Spleen (tissue), 11 donors: ENCODE results near the gene NFKBIL1. TPM values are rescaled to one million over a fixed set of nuclear protein-coding genes. Genes with fewer than 3 reads are reported as not detected.

ENCODE experiments used
- DNase-seq: peaks from one replicate; pipeline ENCODE4 v3.0.0-alpha.2; 2020
- H3K27ac ChIP-seq, 8 donors: fragments of 200-600 bp; sonication (generic) in 7 of 8; 1 replicate in 4 of 8; 2 replicates in 4 of 8; pipeline versions ENCODE4 v1.5.0 to v1.8.0; 2016 to 2021; ENCODE audit warnings: inconsistent platforms in 4 of 8, mild to moderate bottlenecking in 4 of 8, moderate library complexity in 1 of 8
- H3K27me3 ChIP-seq, 7 donors: fragments of 200-600 bp; sonication (generic) in 6 of 7; replicated peaks in 1 of 7; 1 replicate in 4 of 7; 2 replicates in 3 of 7; pipeline versions ENCODE4 v1.5.0 to v1.8.0; 2016 to 2021; ENCODE audit warnings: inconsistent platforms in 3 of 7, mild to moderate bottlenecking in 1 of 7
- H3K36me3 ChIP-seq, 6 donors: fragments of 200-600 bp; sonication (generic) in 5 of 6; 1 replicate in 4 of 6; 2 replicates in 2 of 6; pipeline versions ENCODE4 v1.5.0 to v1.8.0; 2016 to 2021; ENCODE audit warnings: inconsistent platforms in 2 of 6
- H3K4me1 ChIP-seq, 6 donors: fragments of 200-600 bp; sonication (generic) in 5 of 6; 1 replicate in 3 of 6; 2 replicates in 3 of 6; pipeline versions ENCODE4 v1.5.0 to v1.8.0; 2016 to 2021; ENCODE audit warnings: inconsistent platforms in 3 of 6
- H3K4me3 ChIP-seq, 8 donors: fragments of 200-600 bp; sonication (generic) in 7 of 8; 1 replicate in 4 of 8; 2 replicates in 4 of 8; pipeline versions ENCODE4 v1.5.0 to v1.8.0; 2016 to 2021; ENCODE audit warnings: inconsistent platforms in 4 of 8, mild to moderate bottlenecking in 4 of 8, moderate library complexity in 2 of 8
- H3K9me3 ChIP-seq, 8 donors: fragments of 200-600 bp; sonication (generic) in 7 of 8; 1 replicate in 4 of 8; 2 replicates in 4 of 8; pipeline versions ENCODE4 v1.5.0 to v1.8.0; 2016 to 2021; ENCODE audit warnings: inconsistent platforms in 4 of 8
- CTCF ChIP-seq, 11 experiments: fragments of 200-600 bp in 7 of 11; fragments of 450-650 bp in 4 of 11; sonication (generic) in 4 of 11; IDR thresholded peaks in 8 of 11; conservative IDR thresholded peaks in 3 of 11; 1 replicate in 7 of 11; 2 replicates in 4 of 11; pipeline versions ENCODE4 v1.4.0 to v1.8.0; 2016 to 2021; ENCODE audit warnings: antibody characterized with exemption in 11 of 11, inconsistent platforms in 4 of 11, mild to moderate bottlenecking in 1 of 11
- POLR2A ChIP-seq, 3 donors: fragments of 450-650 bp; IDR thresholded peaks; one replicate each; pipeline ENCODE4 v1.5.1; 2017; ENCODE audit warnings: antibody characterized with exemption in 3 of 3, mild to moderate bottlenecking in 1 of 3
- POLR2AphosphoS5 ChIP-seq, 3 donors: sonication (generic); formaldehyde crosslinking; IDR thresholded peaks; one replicate each; pipeline ENCODE4 v1.5.1; 2017; ENCODE audit warnings: antibody characterized with exemption in 3 of 3
- WGBS, 5 donors: extraction: QIAGEN DNeasy Blood & Tissue Kit in 3 of 5; methylation state at CpG; one replicate each; pipeline versions ENCODE4 v1.1.5 to v1.1.7; 2013 to 2018; 5-methylcytosine and 5-hydroxymethylcytosine counted together
- intact Hi-C: fragments of 100-400 bp; cut with DNase I; formaldehyde crosslinking; loops from one replicate; pipeline ENCODE4 v1.15.0; 2023; ENCODE audit warnings: low total_unique reads
- polyA plus RNA-seq, 3 donors: library from polyadenylated mRNA; stranded (reverse); fragments of 200-250 nt; gene quantifications; one replicate each; pipeline ENCODE4 v1.2.1, GENCODE V29; 2013
- total RNA-seq, 7 donors: library from RNA; depleted of rRNA in 3 of 7; stranded (reverse); fragments of >200 nt in 3 of 7; fragmentation: NEBNext Ultra II Directional in 4 of 7; extraction: Animal tissue kit (Norgen Biotek cat#: 25700) in 4 of 7; gene quantifications; one replicate each; pipeline versions ENCODE4 v1.1.0 to v1.2.1, GENCODE V29; 2016 to 2021
- donor health status: healthy with polysubstance abuse.
- donor health status: DM: no; HTN: no; CAD: no; lungs with moderate emphysema.
- donor health status: DM: no; HTN: no; CAD: no.
- donor health status: Bipolar disorder and iron deficiency.
- donor health status: healthy.
- donor health status: DM: no; HTN: no; CAD: no.
- donor health status: DM: yes; HTN: yes; CAD: no.

NFKBIL1 gene
- total and polyA plus RNA-seq, 10 donors, result 11.0 to 36.3 (median 19.4) TPM

GRCh38 chr6:31579119-31579505 is 31.7 kb downstream of the NFKBIL1 start:
- Histone ChIP-seq H3K27ac (peak overlapping the region in 7 of 8 donors; percentile 91 to 98 (median 96)), H3K9me3 (no peaks in the 10 kb centered on the region), H3K4me1 (peaks cover 48 to 94% (median 87%) of the 10 kb centered on the region in 6 donors), H3K36me3 (peaks cover 0 to 22% (median 1%) of the 10 kb centered on the region in 6 donors), H3K27me3 (no peaks in the 10 kb centered on the region), H3K4me3 (peak overlapping the region in 1 of 8 donors; percentile 97)
- intact Hi-C loops, result no loop called here
- 74 to 97% (median 86%) methylated on average over 3 of the region's 3 CpGs for WGBS, 5 donors
- TF ChIP-seq CTCF (IDR thresholded peaks at IDR 0.05 in 8 of 11, conservative IDR thresholded peaks at IDR 0.05 in 3 of 11) (no peak), POLR2AphosphoS5 (IDR thresholded peaks at IDR 0.05) (no peak), POLR2A (IDR thresholded peaks at IDR 0.05) (no peak)
- no peak for DNase-seq

- Histone ChIP-seq H3K27ac (peak overlapping the region; percentile 27 to 98 (median 96)), H3K9me3 (no peaks in the 10 kb centered on the region), H3K4me1 (peaks cover 49 to 94% (median 87%) of the 10 kb centered on the region in 6 donors), H3K27me3 (no peaks in the 10 kb centered on the region), H3K4me3 (peak overlapping the region; percentile 61 to 97 (median 82)), H3K36me3 (peaks cover 0 to 22% (median 1%) of the 10 kb centered on the region in 6 donors)
- intact Hi-C loops, result no loop called here
- no peak for TF ChIP-seq CTCF (IDR thresholded peaks at IDR 0.05 in 8 of 11, conservative IDR thresholded peaks at IDR 0.05 in 3 of 11)
- TF ChIP-seq POLR2A (IDR thresholded peaks at IDR 0.05), result no peak
- no peak for TF ChIP-seq POLR2AphosphoS5 (IDR thresholded peaks at IDR 0.05)
- 66 to 81% (median 73%) methylated on average over 8 of the region's 8 CpGs for WGBS, 5 donors
- no peak for DNase-seq
These were observed 32.4 kb downstream of the NFKBIL1 start for GRCh38 chr6:31579546-31580437.

GRCh38 chr6:31580438-31580740 is 33.0 kb downstream of the NFKBIL1 start:
- H3K36me3 ChIP-seq, result peaks cover 0 to 22% (median 1%) of the 10 kb centered on the region in 6 donors
- H3K4me3 ChIP-seq, result peak overlapping the region; percentile 61 to 97 (median 82)
- 24 to 34% (median 25%) methylated on average over 11 of the region's 11 CpGs for WGBS, 5 donors
- TF ChIP-seq POLR2AphosphoS5 (IDR thresholded peaks at IDR 0.05) (no peak), CTCF (IDR thresholded peaks at IDR 0.05 in 8 of 11, conservative IDR thresholded peaks at IDR 0.05 in 3 of 11) (no peak), POLR2A (IDR thresholded peaks at IDR 0.05) (no peak)
- peaks cover 51 to 94% (median 87%) of the 10 kb centered on the region in 6 donors for H3K4me1 ChIP-seq
- H3K27me3 ChIP-seq, result no peaks in the 10 kb centered on the region
- intact Hi-C loops, result no loop called here
- no peaks in the 10 kb centered on the region for H3K9me3 ChIP-seq
- no peak for DNase-seq
- H3K27ac ChIP-seq, result peak overlapping the region; percentile 66 to 98 (median 96)

GRCh38 chr6:31580807-31581433 is 33.5 kb downstream of the NFKBIL1 start:
- Histone ChIP-seq H3K27ac (peak overlapping the region; percentile 66 to 98 (median 96)), H3K4me3 (peak overlapping the region; percentile 61 to 97 (median 82)), H3K27me3 (no peaks in the 10 kb centered on the region), H3K9me3 (no peaks in the 10 kb centered on the region), H3K36me3 (peaks cover 0 to 22% (median 1%) of the 10 kb centered on the region in 6 donors), H3K4me1 (peaks cover 56 to 94% (median 91%) of the 10 kb centered on the region in 6 donors)
- 0 to 1% (median 0%) methylated on average over 30 to 62 of the region's 62 CpGs for WGBS, 5 donors
- intact Hi-C loops, result no loop called here
- TF ChIP-seq CTCF (IDR thresholded peaks at IDR 0.05 in 8 of 11, conservative IDR thresholded peaks at IDR 0.05 in 3 of 11) (peak; percentile 92 to 100 (median 98)), POLR2AphosphoS5 (IDR thresholded peaks at IDR 0.05) (peak; percentile 85 to 94 (median 93)), POLR2A (IDR thresholded peaks at IDR 0.05) (peak; percentile 29 to 43 (median 38))
- DNase-seq, result peak; percentile 99
